HepG2 (cell line): Measurements from ENCODE around the gene PMEPA1. TPM values are rescaled to one million over a fixed set of nuclear protein-coding genes. Genes with fewer than 3 reads are reported as not detected.

Experiments used
- EED ChIP-seq: sonication (generic); formaldehyde crosslinking; IDR thresholded peaks from 2 replicates; pipeline ENCODE4 v1.5.0; 2020; ENCODE audit warnings: mild to moderate bottlenecking, missing genetic modification reagents
- GZF1 ChIP-seq: sonication (generic); formaldehyde crosslinking; IDR thresholded peaks from 2 replicates; pipeline ENCODE4 v1.5.1; 2020; ENCODE audit warnings: mild to moderate bottlenecking, missing genetic modification reagents
- HNRNPLL ChIP-seq: fragments of 200-400 bp; formaldehyde crosslinking; IDR thresholded peaks from 2 replicates; pipeline ENCODE4 v1.6.1; 2017; ENCODE audit warnings: mild to moderate bottlenecking, low read depth, low read length; ENCODE audit not compliant: poor library complexity, severe bottlenecking
- JUND ChIP-seq: sonication (generic); formaldehyde crosslinking; IDR thresholded peaks from 2 replicates; pipeline ENCODE4 v1.8.0; 2022; ENCODE audit warnings: mild to moderate bottlenecking, missing genetic modification reagents
- MNT ChIP-seq: fragments of 450-650 bp; IDR thresholded peaks from 2 replicates; pipeline ENCODE4 v1.6.1; 2016
- RAD21 ChIP-seq: fragments of 450-650 bp; formaldehyde crosslinking; IDR thresholded peaks from 2 replicates; pipeline ENCODE4 v1.5.0; 2020; ENCODE audit warnings: mild to moderate bottlenecking
- SMAD1 ChIP-seq: sonication (generic); formaldehyde crosslinking; IDR thresholded peaks from 2 replicates; pipeline ENCODE4 v1.4.0; 2020; ENCODE audit warnings: missing genetic modification reagents, low read depth, mild to moderate bottlenecking, borderline replicate concordance
- STAG1 ChIP-seq: sonication (generic); formaldehyde crosslinking; IDR thresholded peaks from 2 replicates; pipeline ENCODE4 v1.4.0; 2020; ENCODE audit warnings: missing genetic modification reagents
- ZBTB21 ChIP-seq: sonication (generic); formaldehyde crosslinking; IDR thresholded peaks from 2 replicates; pipeline ENCODE4 v1.4.0; 2020; ENCODE audit warnings: missing genetic modification reagents
- ZNF280B ChIP-seq: sonication (generic); formaldehyde crosslinking; IDR thresholded peaks from 2 replicates; pipeline ENCODE4 v1.5.0; 2020; ENCODE audit warnings: missing genetic modification reagents, mild to moderate bottlenecking, borderline replicate concordance
- ZNF318 ChIP-seq: sonication (generic); formaldehyde crosslinking; IDR thresholded peaks from 2 replicates; pipeline ENCODE4 v1.4.0; 2020; ENCODE audit warnings: mild to moderate bottlenecking, missing genetic modification reagents
- ZNF513 ChIP-seq: sonication (generic); formaldehyde crosslinking; conservative IDR thresholded peaks from 2 replicates; pipeline ENCODE4 v1.5.0; 2020; ENCODE audit warnings: missing genetic modification reagents
- ZSCAN20 ChIP-seq: sonication (generic); formaldehyde crosslinking; IDR thresholded peaks from 2 replicates; pipeline ENCODE4 v1.4.0; 2020; ENCODE audit warnings: missing genetic modification reagents, mild to moderate bottlenecking, borderline replicate concordance
- polyA plus RNA-seq, 8 experiments: library from polyadenylated mRNA; depleted of rRNA in 3 of 8; stranded (reverse) in 7 of 8; unstranded in 1 of 8; fragments of >200 nt; fragmentation: Illumina TruSeq in 4 of 8; extraction: Trizol in 4 of 8; gene quantifications; 2 replicates each; pipeline versions ENCODE4 v1.2.1 to v1.2.3, GENCODE V29; 2011 to 2016; ENCODE audit warnings: low read depth in 4 of 8, missing spikeins in 1 of 8, mixed read lengths in 1 of 8; ENCODE audit not compliant: insufficient read depth in 1 of 8
- total RNA-seq, 5 experiments: library from RNA; depleted of rRNA; stranded (reverse); fragments of >200 nt; fragmentation: Illumina TruSeq; extraction: Trizol; gene quantifications; 2 replicates each; pipeline ENCODE4 v1.2.3, GENCODE V29; 2016; ENCODE audit warnings: low read depth in 1 of 5

PMEPA1 gene
- total and polyA plus RNA-seq, 2 of the 13 experiments (the other 11 are each of a cell fraction or from before 2014, with no cell fraction given), result not detected

- TF ChIP-seq ZNF318, result no peak
- peak; percentile 24 for TF ChIP-seq HNRNPLL
- TF ChIP-seq ZSCAN20 (CRISPR knock-in tag), result no peak
- TF ChIP-seq ZBTB21 (CRISPR knock-in tag), result no peak
- peak; percentile 68 for TF ChIP-seq RAD21 (CRISPR knock-in tag)
- TF ChIP-seq MNT, result peak; percentile 51
- TF ChIP-seq SMAD1, result no peak
- 0 out of 2 replicates have a peak, but pooled peaks have one; percentile 27 for TF ChIP-seq JUND
- no peak for TF ChIP-seq GZF1 (CRISPR knock-in tag)
- TF ChIP-seq ZNF280B (CRISPR knock-in tag), result 0 out of 2 replicates have a peak, but pooled peaks have one; percentile 25
- 0 out of 2 replicates have a peak, but pooled peaks have one; percentile 39 for TF ChIP-seq ZNF513 (CRISPR knock-in tag)
- peak; percentile 79; the same call in 1 of the 2 replicates for TF ChIP-seq EED
- TF ChIP-seq STAG1 (CRISPR knock-in tag), result peak; percentile 87
Observed at GRCh38 chr20:57622579-57623381, 87.0 kb downstream of the PMEPA1 start (continued).
